SK-N-SH (cell line): ENCODE results near the gene ARHGAP10. TPM values are rescaled to one million over a fixed set of nuclear protein-coding genes. Genes with fewer than 3 reads are reported as not detected.

Experiments
- CTCF ChIA-PET: fragments of 300-600, 350-600 bp; formaldehyde crosslinking; extraction: SDS; loops from one replicate; lab custom pipeline; 2021; lab: Yijun Ruan, JAX
- POLR2A ChIA-PET: fragments of 350-600 bp; sonication (Branson Sonifier 250); formaldehyde crosslinking; extraction: SDS; loops from one replicate; lab custom pipeline; 2020; ENCODE audit warnings: antibody characterized with exemption, inconsistent platforms; lab: Yijun Ruan, JAX
- DNase-seq: peaks from one replicate; pipeline ENCODE4 v3.0.0; 2012
- H2AFZ ChIP-seq: fragments of 200-600 bp; sonication (generic); 2 replicates; pipeline ENCODE4 v1.8.1; 2016; ENCODE audit warnings: antibody characterized with exemption, mild to moderate bottlenecking, low read depth
- H3F3A ChIP-seq: fragments of 200-600 bp; sonication (generic); replicated peaks from 2 replicates; pipeline ENCODE3; 2016; ENCODE audit warnings: antibody characterized with exemption, mild to moderate bottlenecking; ENCODE audit not compliant: insufficient read depth
- H3K27ac ChIP-seq, 2 experiments: fragments of 200-500 bp in 1 of 2; fragments of 200-600 bp in 1 of 2; sonication (Bioruptor generic) in 1 of 2; sonication (generic), shearing (Covaris generic) in 1 of 2; 2 replicates each; pipeline versions ENCODE4 v1.5.1 to v1.6.1; 2014 to 2016; ENCODE audit warnings: low read depth in 2 of 2, inconsistent platforms in 1 of 2, low read length in 1 of 2, mild to moderate bottlenecking in 1 of 2, mixed read lengths in 1 of 2
- H3K27me3 ChIP-seq: fragments of 200-600 bp; sonication (generic), shearing (Covaris generic); 2 replicates; pipeline ENCODE4 v1.6.1; 2016; ENCODE audit warnings: mixed run types; ENCODE audit not compliant: insufficient read depth
- H3K36me3 ChIP-seq, 2 experiments: fragments of 200-500 bp in 1 of 2; fragments of 200-600 bp in 1 of 2; sonication (Bioruptor generic) in 1 of 2; sonication (generic) in 1 of 2; replicated peaks in 1 of 2; 2 replicates each; pipeline versions ENCODE3 to v1.5.1; 2014 to 2016; ENCODE audit warnings: low read length in 1 of 2, mild to moderate bottlenecking in 1 of 2; ENCODE audit not compliant: insufficient read depth in 2 of 2, control insufficient read depth in 1 of 2
- H3K4me1 ChIP-seq, 2 experiments: fragments of 200-500 bp in 1 of 2; fragments of 200-600 bp in 1 of 2; sonication (Bioruptor generic) in 1 of 2; sonication (generic), shearing (Covaris generic) in 1 of 2; 2 replicates each; pipeline versions ENCODE4 v1.5.1 to v1.6.1; 2014 to 2016; ENCODE audit warnings: low read depth in 1 of 2, low read length in 1 of 2, mixed run types in 1 of 2; ENCODE audit not compliant: insufficient read depth in 2 of 2, control insufficient read depth in 1 of 2
- H3K4me2 ChIP-seq: fragments of 200-600 bp; sonication (generic), shearing (Covaris generic); 2 replicates; pipeline ENCODE4 v1.6.1; 2017; ENCODE audit warnings: mixed run types
- H3K4me3 ChIP-seq, 2 experiments: fragments of 200-500 bp in 1 of 2; fragments of 200-600 bp in 1 of 2; sonication (Bioruptor generic) in 1 of 2; sonication (generic), shearing (Covaris generic) in 1 of 2; 2 replicates each; pipeline versions ENCODE4 v1.5.1 to v1.8.1; 2014 to 2016; ENCODE audit warnings: low read depth in 2 of 2, inconsistent platforms in 1 of 2, low read length in 1 of 2, mild to moderate bottlenecking in 1 of 2, mixed read lengths in 1 of 2, moderate library complexity in 1 of 2
- H3K79me2 ChIP-seq: fragments of 200-600 bp; sonication (generic); 2 replicates; pipeline ENCODE4 v1.8.1; 2017; ENCODE audit warnings: mild to moderate bottlenecking; ENCODE audit not compliant: insufficient read depth
- H3K9ac ChIP-seq: fragments of 200-600 bp; sonication (generic); 2 replicates; pipeline ENCODE4 v1.6.1; 2017; ENCODE audit warnings: mixed run types
- H3K9me2 ChIP-seq: fragments of 200-600 bp; sonication (generic); 2 replicates; pipeline ENCODE4 v1.6.1; 2017; ENCODE audit warnings: mixed run types
- H3K9me3 ChIP-seq: fragments of 200-600 bp; sonication (generic); 2 replicates; pipeline ENCODE4 v1.6.1; 2017; ENCODE audit warnings: mixed run types, mild to moderate bottlenecking, moderate library complexity
- H4K20me1 ChIP-seq: fragments of 200-600 bp; sonication (generic); 2 replicates; pipeline ENCODE4 v1.6.1; 2017; ENCODE audit warnings: mild to moderate bottlenecking, mixed run types; ENCODE audit not compliant: insufficient read depth
- FOSL2 ChIP-seq: IDR thresholded peaks from 2 replicates; pipeline ENCODE4 v1.4.0; 2012; ENCODE audit warnings: low read depth, mild to moderate bottlenecking, moderate library complexity, borderline replicate concordance
- FOXM1 ChIP-seq: IDR thresholded peaks from 2 replicates; pipeline ENCODE4 v1.4.0; 2012; ENCODE audit warnings: low read depth, mild to moderate bottlenecking
- GABPA ChIP-seq: IDR thresholded peaks from 2 replicates; pipeline ENCODE4 v1.4.0; 2012; ENCODE audit warnings: low read depth, mild to moderate bottlenecking
- MXI1 ChIP-seq: IDR thresholded peaks from 2 replicates; pipeline ENCODE4 v1.6.1; 2012; ENCODE audit warnings: mild to moderate bottlenecking, low read depth, low read length, improper control_type of control experiment
- POLR2AphosphoS5 ChIP-seq: IDR thresholded peaks from 2 replicates; pipeline ENCODE4 v1.6.1; 2012; ENCODE audit warnings: low read depth, low read length
- RAD21 ChIP-seq: IDR thresholded peaks from 2 replicates; pipeline ENCODE4 v1.6.1; 2012; ENCODE audit warnings: mild to moderate bottlenecking, low read length
- RCOR1 ChIP-seq: fragments of 150-350 bp; IDR thresholded peaks from 2 replicates; pipeline ENCODE4 v1.6.1; 2017; ENCODE audit warnings: antibody characterized with exemption, low read length
- TAF1 ChIP-seq: IDR thresholded peaks from 2 replicates; pipeline ENCODE4 v1.6.1; 2012; ENCODE audit warnings: low read depth, mild to moderate bottlenecking, low read length, moderate library complexity, borderline replicate concordance
- TCF12 ChIP-seq: IDR thresholded peaks from 2 replicates; pipeline ENCODE4 v1.4.0; 2012
- WGBS: methylation state at CpG from one replicate; pipeline ENCODE4 v1.1.6; 2017; ENCODE audit warnings: low lambda C conversion rate; 5-methylcytosine and 5-hydroxymethylcytosine counted together
- polyA plus RNA-seq, 3 experiments: library from polyadenylated mRNA; depleted of rRNA; stranded (reverse); fragments of >200 nt; gene quantifications; 2 replicates each; pipeline ENCODE4 v1.2.3, GENCODE V29; 2012
- TF ChIP-seq, protein P1 (sequence below): IDR thresholded peaks from 2 replicates; pipeline ENCODE4; 2012
- TF ChIP-seq, protein P2 (sequence below): IDR thresholded peaks from 2 replicates; pipeline ENCODE4 v1.4.0; 2012; ENCODE audit warnings: low read depth, borderline replicate concordance
- TF ChIP-seq, protein P3 (sequence below): IDR thresholded peaks from 2 replicates; pipeline ENCODE4 v1.4.0; 2012; ENCODE audit warnings: low read depth
- TF ChIP-seq, protein P4 (sequence below): IDR thresholded peaks from 2 replicates; pipeline ENCODE4 v1.6.1; 2012; ENCODE audit warnings: mild to moderate bottlenecking, low read depth, low read length, moderate library complexity
- TF ChIP-seq, protein P5 (sequence below): IDR thresholded peaks from 2 replicates; pipeline ENCODE4 v1.4.0; 2012; ENCODE audit warnings: low read depth, borderline replicate concordance

The ARHGAP10 gene
- polyA plus RNA-seq, 1 of the 3 experiments (the other 2 are of a cell fraction) = 15.1 TPM

DNA sequence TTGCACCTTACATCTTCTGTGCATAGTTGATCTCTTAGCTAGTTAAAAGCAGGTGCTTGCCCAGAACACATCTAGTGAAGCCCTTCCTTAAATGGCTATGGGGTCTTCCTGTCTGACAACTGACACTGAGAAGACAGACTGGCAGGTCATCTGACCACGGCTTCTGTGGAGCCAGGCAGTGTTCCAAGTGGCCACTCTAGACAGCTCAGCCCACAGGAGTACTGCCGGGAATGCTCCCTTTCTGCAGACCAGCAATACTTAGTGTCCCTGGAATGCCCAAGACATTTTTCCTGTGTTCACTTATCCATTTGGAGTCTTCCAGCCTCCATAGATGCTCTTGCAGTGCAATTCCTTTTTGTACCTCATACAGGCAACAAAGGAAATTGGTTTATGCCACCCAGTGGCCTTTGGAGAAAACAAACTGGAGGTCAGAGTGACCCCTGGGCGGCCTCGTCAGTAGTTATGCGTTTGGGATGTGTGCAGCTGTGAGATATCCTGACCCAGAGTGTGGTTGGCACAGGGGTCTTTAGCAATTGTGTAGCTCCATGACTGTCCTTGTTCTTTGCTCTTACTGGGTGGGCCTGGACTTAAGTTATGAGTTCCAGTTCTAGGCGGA lies 335.5 kb downstream of the ARHGAP10 start:
- 0 out of 2 replicates have a peak, but pooled peaks cover 7% of the 10 kb centered on the region for H4K20me1 ChIP-seq
- no peaks in the 10 kb centered on the region for H3K27me3 ChIP-seq
- TF ChIP-seq, protein P1, sequence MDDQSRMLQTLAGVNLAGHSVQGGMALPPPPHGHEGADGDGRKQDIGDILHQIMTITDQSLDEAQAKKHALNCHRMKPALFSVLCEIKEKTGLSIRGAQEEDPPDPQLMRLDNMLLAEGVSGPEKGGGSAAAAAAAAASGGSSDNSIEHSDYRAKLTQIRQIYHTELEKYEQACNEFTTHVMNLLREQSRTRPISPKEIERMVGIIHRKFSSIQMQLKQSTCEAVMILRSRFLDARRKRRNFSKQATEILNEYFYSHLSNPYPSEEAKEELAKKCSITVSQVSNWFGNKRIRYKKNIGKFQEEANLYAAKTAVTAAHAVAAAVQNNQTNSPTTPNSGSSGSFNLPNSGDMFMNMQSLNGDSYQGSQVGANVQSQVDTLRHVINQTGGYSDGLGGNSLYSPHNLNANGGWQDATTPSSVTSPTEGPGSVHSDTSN = 0 out of 2 replicates have a peak, but pooled peaks have one; percentile 17
- TF ChIP-seq, protein P2, sequence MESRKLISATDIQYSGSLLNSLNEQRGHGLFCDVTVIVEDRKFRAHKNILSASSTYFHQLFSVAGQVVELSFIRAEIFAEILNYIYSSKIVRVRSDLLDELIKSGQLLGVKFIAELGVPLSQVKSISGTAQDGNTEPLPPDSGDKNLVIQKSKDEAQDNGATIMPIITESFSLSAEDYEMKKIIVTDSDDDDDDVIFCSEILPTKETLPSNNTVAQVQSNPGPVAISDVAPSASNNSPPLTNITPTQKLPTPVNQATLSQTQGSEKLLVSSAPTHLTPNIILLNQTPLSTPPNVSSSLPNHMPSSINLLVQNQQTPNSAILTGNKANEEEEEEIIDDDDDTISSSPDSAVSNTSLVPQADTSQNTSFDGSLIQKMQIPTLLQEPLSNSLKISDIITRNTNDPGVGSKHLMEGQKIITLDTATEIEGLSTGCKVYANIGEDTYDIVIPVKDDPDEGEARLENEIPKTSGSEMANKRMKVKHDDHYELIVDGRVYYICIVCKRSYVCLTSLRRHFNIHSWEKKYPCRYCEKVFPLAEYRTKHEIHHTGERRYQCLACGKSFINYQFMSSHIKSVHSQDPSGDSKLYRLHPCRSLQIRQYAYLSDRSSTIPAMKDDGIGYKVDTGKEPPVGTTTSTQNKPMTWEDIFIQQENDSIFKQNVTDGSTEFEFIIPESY = no peak
- H3K79me2 ChIP-seq = no peaks in the 10 kb centered on the region; the same call in 1 of the 2 replicates
- WGBS = 96% methylated on average over 5 of the region's 6 CpGs
- no peak overlapping the region for H3K9ac ChIP-seq
- CTCF ChIA-PET = interaction anchor here (0.7 to 2.1 kb wide), 10 partner anchors 10 to 322 kb away, joined by 3 to 6 read pairs (median 4); no protein-coding TSS in a partner anchor
- no peak overlapping the region for H3K4me3 ChIP-seq
- no peak for DNase-seq
- peak overlapping the region in 1 of 2 experiments; percentile 60; a peak in 1 of 4 replicates for H3K27ac ChIP-seq
- no peak overlapping the region for H2AFZ ChIP-seq
- peaks cover 0 to 32% of the 10 kb centered on the region in 2 experiments; a peak in 2 of 4 replicates for H3K4me1 ChIP-seq
- H3K4me2 ChIP-seq = no peak overlapping the region
- H3K9me2 ChIP-seq = no peaks in the 10 kb centered on the region
- H3K36me3 ChIP-seq = peaks cover 3 to 24% of the 10 kb centered on the region in 2 experiments
- no peaks in the 10 kb centered on the region for H3F3A ChIP-seq
- H3K9me3 ChIP-seq = no peaks in the 10 kb centered on the region
- POLR2A ChIA-PET = no interaction called here

DNA sequence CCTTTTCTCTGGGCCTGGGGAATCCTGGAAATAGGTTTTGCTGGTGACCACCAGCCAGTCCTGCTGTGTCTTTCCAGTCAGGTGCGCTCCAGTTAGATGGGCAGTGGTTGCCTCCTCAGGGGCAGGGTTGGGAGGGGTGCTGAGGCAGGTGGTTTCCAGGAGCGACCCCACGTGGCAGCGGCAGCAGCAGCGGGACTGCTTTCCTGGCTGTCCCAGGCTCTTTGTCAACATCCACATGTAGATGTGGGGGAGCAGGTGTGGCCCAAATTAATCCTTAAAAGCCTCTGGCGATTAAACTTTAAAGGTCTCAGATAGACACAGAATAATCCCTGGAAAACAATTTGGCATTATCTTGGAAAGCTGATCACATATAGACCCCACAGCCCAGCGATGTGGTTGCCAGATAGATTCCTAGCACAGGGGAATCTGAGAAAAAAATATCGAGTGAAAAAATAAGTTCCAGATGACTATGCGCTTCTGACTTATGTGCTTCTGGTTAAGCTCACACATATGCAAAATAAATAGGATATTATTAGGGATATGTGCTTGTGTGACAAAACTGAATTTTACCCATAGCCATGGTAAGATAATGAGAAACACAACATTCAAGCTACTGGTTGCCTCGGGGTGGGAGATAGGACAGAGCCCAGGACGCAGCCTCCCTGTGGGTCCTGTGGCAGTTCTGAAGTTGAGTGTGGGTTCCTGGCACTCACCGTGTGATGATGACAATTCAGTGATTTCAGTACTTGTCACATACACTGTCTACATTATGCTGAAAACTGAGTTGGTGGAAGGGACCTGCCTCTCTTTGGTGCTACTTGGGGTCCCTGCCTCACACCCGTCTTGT lies 336.4 kb downstream of the ARHGAP10 start:
- Histone ChIP-seq H3K9me3 (no peaks in the 10 kb centered on the region), H3K4me3 (no peak overlapping the region), H3K4me2 (no peak overlapping the region), H2AFZ (no peak overlapping the region), H4K20me1 (0 out of 2 replicates have a peak, but pooled peaks cover 7% of the 10 kb centered on the region), H3K36me3 (peaks cover 3 to 26% of the 10 kb centered on the region in 2 experiments), H3K27ac (peak overlapping the region in 1 of 2 experiments; percentile 60; a peak in 2 of 4 replicates), H3K9me2 (no peaks in the 10 kb centered on the region), H3K79me2 (no peaks in the 10 kb centered on the region; the same call in 1 of the 2 replicates), H3K9ac (no peak overlapping the region), H3K4me1 (peaks cover 0 to 37% of the 10 kb centered on the region in 2 experiments; a peak in 2 of 4 replicates), H3F3A (no peaks in the 10 kb centered on the region), H3K27me3 (no peaks in the 10 kb centered on the region)
- ChIA-PET CTCF (interaction anchor here (0.7 to 2.1 kb wide), 7 partner anchors 9 to 202 kb away, joined by 3 to 6 read pairs (median 4); no protein-coding TSS in a partner anchor), POLR2A (no interaction called here)
- WGBS = 63% methylated on average over 13 of the region's 13 CpGs
- DNase-seq = peak; percentile 73
- no peak for TF ChIP-seq GABPA
- TF ChIP-seq, protein P3, sequence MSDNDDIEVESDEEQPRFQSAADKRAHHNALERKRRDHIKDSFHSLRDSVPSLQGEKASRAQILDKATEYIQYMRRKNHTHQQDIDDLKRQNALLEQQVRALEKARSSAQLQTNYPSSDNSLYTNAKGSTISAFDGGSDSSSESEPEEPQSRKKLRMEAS = no peak
- TF ChIP-seq TCF12 = peak; percentile 27; the same call in 1 of the 2 replicates
- no peak for TF ChIP-seq FOSL2
- no peak for TF ChIP-seq FOXM1
- TF ChIP-seq, protein P4, sequence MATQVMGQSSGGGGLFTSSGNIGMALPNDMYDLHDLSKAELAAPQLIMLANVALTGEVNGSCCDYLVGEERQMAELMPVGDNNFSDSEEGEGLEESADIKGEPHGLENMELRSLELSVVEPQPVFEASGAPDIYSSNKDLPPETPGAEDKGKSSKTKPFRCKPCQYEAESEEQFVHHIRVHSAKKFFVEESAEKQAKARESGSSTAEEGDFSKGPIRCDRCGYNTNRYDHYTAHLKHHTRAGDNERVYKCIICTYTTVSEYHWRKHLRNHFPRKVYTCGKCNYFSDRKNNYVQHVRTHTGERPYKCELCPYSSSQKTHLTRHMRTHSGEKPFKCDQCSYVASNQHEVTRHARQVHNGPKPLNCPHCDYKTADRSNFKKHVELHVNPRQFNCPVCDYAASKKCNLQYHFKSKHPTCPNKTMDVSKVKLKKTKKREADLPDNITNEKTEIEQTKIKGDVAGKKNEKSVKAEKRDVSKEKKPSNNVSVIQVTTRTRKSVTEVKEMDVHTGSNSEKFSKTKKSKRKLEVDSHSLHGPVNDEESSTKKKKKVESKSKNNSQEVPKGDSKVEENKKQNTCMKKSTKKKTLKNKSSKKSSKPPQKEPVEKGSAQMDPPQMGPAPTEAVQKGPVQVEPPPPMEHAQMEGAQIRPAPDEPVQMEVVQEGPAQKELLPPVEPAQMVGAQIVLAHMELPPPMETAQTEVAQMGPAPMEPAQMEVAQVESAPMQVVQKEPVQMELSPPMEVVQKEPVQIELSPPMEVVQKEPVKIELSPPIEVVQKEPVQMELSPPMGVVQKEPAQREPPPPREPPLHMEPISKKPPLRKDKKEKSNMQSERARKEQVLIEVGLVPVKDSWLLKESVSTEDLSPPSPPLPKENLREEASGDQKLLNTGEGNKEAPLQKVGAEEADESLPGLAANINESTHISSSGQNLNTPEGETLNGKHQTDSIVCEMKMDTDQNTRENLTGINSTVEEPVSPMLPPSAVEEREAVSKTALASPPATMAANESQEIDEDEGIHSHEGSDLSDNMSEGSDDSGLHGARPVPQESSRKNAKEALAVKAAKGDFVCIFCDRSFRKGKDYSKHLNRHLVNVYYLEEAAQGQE = no peak
- peak; percentile 45; the same call in 1 of the 2 replicates for TF ChIP-seq MXI1
- TF ChIP-seq, protein P5, sequence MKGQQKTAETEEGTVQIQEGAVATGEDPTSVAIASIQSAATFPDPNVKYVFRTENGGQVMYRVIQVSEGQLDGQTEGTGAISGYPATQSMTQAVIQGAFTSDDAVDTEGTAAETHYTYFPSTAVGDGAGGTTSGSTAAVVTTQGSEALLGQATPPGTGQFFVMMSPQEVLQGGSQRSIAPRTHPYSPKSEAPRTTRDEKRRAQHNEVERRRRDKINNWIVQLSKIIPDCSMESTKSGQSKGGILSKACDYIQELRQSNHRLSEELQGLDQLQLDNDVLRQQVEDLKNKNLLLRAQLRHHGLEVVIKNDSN = no peak
- TF ChIP-seq POLR2AphosphoS5 = no peak
- TF ChIP-seq TAF1 = no peak
- TF ChIP-seq RAD21 = peak; percentile 21
- peak; percentile 89 for TF ChIP-seq RCOR1
